HCT116 (cell line): ENCODE measurements around the gene CMTM8. TPM values are rescaled to one million over a fixed set of nuclear protein-coding genes. Genes with fewer than 3 reads are reported as not detected.

ENCODE experiments used
- ATAC-seq: fragments of 200-7000 bp; cut with Tn5 transposase; 2 replicates; pipeline ENCODE4 v1.9.1; 2020; ENCODE audit warnings: mild to moderate bottlenecking, moderate library complexity
- BruUV-seq: library from RNA; stranded (reverse); fragments of 400-500 nt; replicated peaks from 2 replicates; lab custom pipeline; 2021; lab: Mats Ljungman, UMichigan
- CTCF ChIA-PET: fragments of 300-600 bp; sonication (Branson Sonifier 250); formaldehyde crosslinking; loops from one replicate; lab custom pipeline; 2021; ENCODE audit warnings: antibody characterized with exemption; lab: Charles Lee
- POLR2A ChIA-PET: fragments of 300-600, 350-600 bp; sonication (Branson Sonifier 250); formaldehyde crosslinking; loops from one replicate; lab custom pipeline; 2021; ENCODE audit warnings: antibody characterized with exemption; lab: Charles Lee
- RAD21 ChIA-PET, 2 experiments: fragments of 300-600 bp; sonication (Branson Sonifier 250); formaldehyde crosslinking; loops; one replicate each; lab custom pipeline; 2023; ENCODE audit warnings: low total read pairs in 2 of 2; ENCODE audit not compliant: uncharacterized antibody in 2 of 2, unreplicated experiment in 2 of 2, low non-redundant PET in 1 of 2; lab: Charles Lee
- DNase-seq: peaks from one replicate; pipeline ENCODE4 v3.0.0-alpha.2; 2010; ENCODE audit warnings: low read depth, low spot score
- H2AFZ ChIP-seq: fragments of 200-600 bp; shearing (Covaris generic), sonication (generic); 2 replicates; pipeline ENCODE4 v1.6.1; 2017; ENCODE audit warnings: low read depth, mixed run types, mixed read lengths, antibody characterized with exemption, low read length; ENCODE audit not compliant: poor library complexity, severe bottlenecking
- H3K27ac ChIP-seq: 2 replicates; pipeline ENCODE4 v1.5.1; 2012; ENCODE audit warnings: low read depth, low read length
- H3K27me3 ChIP-seq: fragments of 200-600 bp; sonication (generic); 2 replicates; pipeline ENCODE4 v1.6.1; 2016; ENCODE audit warnings: mixed run types, low read length, mixed read lengths; ENCODE audit not compliant: insufficient read depth
- H3K36me3 ChIP-seq, 2 experiments: fragments of 200-500 bp in 1 of 2; fragments of 200-600 bp in 1 of 2; sonication (Bioruptor generic) in 1 of 2; sonication (generic) in 1 of 2; 2 replicates each; pipeline versions ENCODE4 v1.5.1 to v1.6.1; 2014 to 2016; ENCODE audit warnings: low read length in 2 of 2, inconsistent platforms in 1 of 2, mixed read lengths in 1 of 2, mixed run types in 1 of 2; ENCODE audit not compliant: insufficient read depth in 2 of 2, control insufficient read depth in 1 of 2
- H3K4me1 ChIP-seq, 2 experiments: fragments of 200-600 bp in 1 of 2; sonication (generic) in 1 of 2; 2 replicates each; pipeline versions ENCODE4 v1.5.1 to v1.6.1; 2012 to 2017; ENCODE audit warnings: low read length in 2 of 2, inconsistent platforms in 1 of 2, mild to moderate bottlenecking in 1 of 2, mixed read lengths in 1 of 2, mixed run types in 1 of 2, moderate library complexity in 1 of 2; ENCODE audit not compliant: insufficient read depth in 2 of 2, control insufficient read depth in 1 of 2
- H3K4me2 ChIP-seq: fragments of 200-600 bp; sonication (generic); 2 replicates; pipeline ENCODE4 v1.6.1; 2017; ENCODE audit warnings: mixed run types, low read length, mixed read lengths
- H3K4me3 ChIP-seq, 2 experiments: fragments of 200-600 bp in 1 of 2; sonication (generic) in 1 of 2; replicated peaks in 1 of 2; 2 replicates each; pipeline ENCODE4 v1.5.1; 2011 to 2016; ENCODE audit warnings: low read length in 2 of 2, control low read depth in 1 of 2, low read depth in 1 of 2, mild to moderate bottlenecking in 1 of 2, mixed read lengths in 1 of 2, mixed run types in 1 of 2
- H3K79me2 ChIP-seq: fragments of 200-600 bp; sonication (generic); 2 replicates; pipeline ENCODE4 v1.6.1; 2017; ENCODE audit warnings: mild to moderate bottlenecking, mixed run types, low read length, moderate library complexity, mixed read lengths; ENCODE audit not compliant: insufficient read depth
- H3K9ac ChIP-seq: fragments of 200-600 bp; sonication (generic); 2 replicates; pipeline ENCODE4 v1.6.1; 2016; ENCODE audit warnings: low read length, mixed read lengths
- H3K9me2 ChIP-seq: fragments of 200-600 bp; sonication (generic), shearing (Covaris generic); 2 replicates; pipeline ENCODE4 v1.6.1; 2017; ENCODE audit warnings: mixed run types, mild to moderate bottlenecking, moderate library complexity; ENCODE audit not compliant: insufficient read depth
- H3K9me3 ChIP-seq, 2 experiments: fragments of 200-500 bp in 1 of 2; fragments of 200-600 bp in 1 of 2; sonication (Bioruptor generic) in 1 of 2; sonication (generic) in 1 of 2; 2 replicates each; pipeline ENCODE4 v1.6.1; 2014 to 2017; ENCODE audit warnings: low read length in 2 of 2, mixed read lengths in 2 of 2, inconsistent platforms in 1 of 2, low read depth in 1 of 2, mild to moderate bottlenecking in 1 of 2, mixed run types in 1 of 2, moderate library complexity in 1 of 2; ENCODE audit not compliant: control insufficient read depth in 1 of 2, insufficient read depth in 1 of 2
- H4K20me1 ChIP-seq: fragments of 200-600 bp; sonication (generic), shearing (Covaris generic); 2 replicates; pipeline ENCODE4 v1.6.1; 2017; ENCODE audit warnings: mixed run types, mild to moderate bottlenecking, moderate library complexity; ENCODE audit not compliant: insufficient read depth
- ATF3 ChIP-seq: IDR thresholded peaks from 2 replicates; pipeline ENCODE4 v1.6.1; 2012
- CBX3 ChIP-seq: IDR thresholded peaks from 2 replicates; pipeline ENCODE4 v1.6.1; 2012; ENCODE audit warnings: low read depth
- CEBPB ChIP-seq: IDR thresholded peaks from 2 replicates; pipeline ENCODE4 v1.6.1; 2012; ENCODE audit warnings: low read depth
- EGR1 ChIP-seq: IDR thresholded peaks from 2 replicates; pipeline ENCODE4 v1.6.1; 2012; ENCODE audit warnings: low read depth
- ELF1 ChIP-seq: IDR thresholded peaks from 2 replicates; pipeline ENCODE4 v1.6.1; 2012; ENCODE audit warnings: low read depth, borderline replicate concordance
- EZH2 ChIP-seq: fragments of 200-600 bp; sonication (generic); IDR thresholded peaks from 2 replicates; pipeline ENCODE4 v1.6.1; 2017; ENCODE audit warnings: antibody characterized with exemption, mixed run types
- EZH2phosphoT487 ChIP-seq: fragments of 200-600 bp; IDR thresholded peaks from 2 replicates; pipeline ENCODE4 v1.6.1; 2018; ENCODE audit warnings: antibody characterized with exemption, borderline replicate concordance
- FOSL1 ChIP-seq: IDR thresholded peaks from 2 replicates; pipeline ENCODE4 v1.6.1; 2012; ENCODE audit warnings: low read depth
- POLR2A ChIP-seq: IDR thresholded peaks from 2 replicates; pipeline ENCODE4 v1.7.0; 2011; ENCODE audit warnings: borderline replicate concordance; ENCODE audit not compliant: insufficient read depth, insufficient read length; ENCODE audit errors: extremely low read depth
- POLR2AphosphoS5 ChIP-seq: IDR thresholded peaks from 2 replicates; pipeline ENCODE4 v1.6.1; 2011; ENCODE audit warnings: mild to moderate bottlenecking, low read depth, low read length, moderate library complexity
- RAD21 ChIP-seq: IDR thresholded peaks from 2 replicates; pipeline ENCODE4 v1.6.1; 2012; ENCODE audit warnings: low read depth, mild to moderate bottlenecking
- SIN3A ChIP-seq: IDR thresholded peaks from 2 replicates; pipeline ENCODE4 v1.6.1; 2012; ENCODE audit warnings: low read depth
- SP1 ChIP-seq: IDR thresholded peaks from 2 replicates; pipeline ENCODE4 v1.6.1; 2012; ENCODE audit warnings: low read depth
- SRF ChIP-seq: IDR thresholded peaks from 2 replicates; pipeline ENCODE4 v1.6.1; 2012; ENCODE audit warnings: low read depth
- TCF7L2 ChIP-seq: IDR thresholded peaks from 2 replicates; pipeline ENCODE4 v1.7.0; 2011; ENCODE audit warnings: borderline replicate concordance, inconsistent platforms; ENCODE audit not compliant: insufficient read depth, insufficient read length; ENCODE audit errors: extremely low read depth
- YY1 ChIP-seq: IDR thresholded peaks from 2 replicates; pipeline ENCODE4 v1.6.1; 2011; ENCODE audit warnings: low read length, low read depth, moderate library complexity, mild to moderate bottlenecking; ENCODE audit not compliant: insufficient replicate concordance; ENCODE audit errors: extremely low read depth
- ZBTB33 ChIP-seq: IDR thresholded peaks from 2 replicates; pipeline ENCODE4 v1.6.1; 2011; ENCODE audit warnings: mild to moderate bottlenecking, low read length, moderate library complexity; ENCODE audit not compliant: insufficient replicate concordance; ENCODE audit errors: extremely low read depth
- ZFX ChIP-seq: fragments of 450-650 bp; IDR thresholded peaks from 2 replicates; pipeline ENCODE4 v1.6.1; 2017
- ZNF274 ChIP-seq: fragments of 200-500 bp; sonication (Bioruptor generic); IDR thresholded peaks from 2 replicates; pipeline ENCODE4 v1.6.1; 2014; ENCODE audit warnings: mild to moderate bottlenecking, low read depth, low read length, inconsistent platforms
- intact Hi-C: fragments of 100-400 bp; cut with micrococcal nuclease; formaldehyde crosslinking; loops from 2 replicates; pipeline ENCODE4 v1.10.0; 2022
- total RNA-seq: library from RNA; stranded (reverse); gene quantifications from one replicate; pipeline ENCODE4 v1.2.1, GENCODE V29; 2021; ENCODE audit not compliant: unreplicated experiment
- TF ChIP-seq, protein P1 (sequence below): IDR thresholded peaks from 2 replicates; pipeline ENCODE4 v1.6.1; 2012

The CMTM8 gene
- total RNA-seq, 1 experiment from 2014 or later = 19.4 TPM

DNA sequence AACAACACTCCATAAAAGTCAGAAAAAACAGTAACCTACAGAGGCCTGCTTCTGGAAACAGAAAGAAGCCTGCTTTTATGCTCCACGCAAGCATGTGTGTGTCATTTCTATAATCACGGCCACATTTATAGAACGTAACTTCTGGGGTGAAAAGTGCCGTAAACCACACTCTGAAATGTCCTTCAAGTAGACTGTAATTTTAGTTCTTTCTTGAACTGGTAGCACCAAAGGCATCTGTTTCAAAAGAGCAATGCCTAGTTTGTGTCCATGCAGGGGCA lies 133.7 kb downstream of the CMTM8 start (continued):
- TF ChIP-seq EZH2phosphoT487 (no peak), SIN3A (no peak), POLR2A (no peak)

DNA sequence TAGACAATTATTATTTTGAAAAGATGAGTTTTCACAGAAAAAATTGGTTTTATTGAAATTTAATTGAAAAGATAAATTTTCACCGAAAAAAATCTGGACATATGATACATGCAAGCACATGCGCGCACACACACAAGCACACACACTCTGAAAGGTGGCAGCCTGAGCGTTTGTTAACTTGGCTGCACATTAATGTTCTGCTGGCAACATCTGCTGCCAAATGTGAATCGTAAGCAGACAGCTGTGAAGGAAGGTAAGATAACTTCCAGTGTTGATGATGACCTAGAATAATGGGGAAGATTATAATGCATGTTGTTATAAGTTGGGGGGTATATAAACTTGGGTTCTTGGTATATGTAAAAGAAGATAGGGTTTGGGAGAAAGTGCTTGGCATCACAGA lies 134.8 kb downstream of the CMTM8 start:
- ChIA-PET RAD21 (no interaction called here), CTCF (interaction anchor here (4.1 kb wide), 1 partner anchor 95 kb away, joined by 39 read pairs; no protein-coding TSS in a partner anchor), POLR2A (no interaction called here)
- TF ChIP-seq, protein P1, sequence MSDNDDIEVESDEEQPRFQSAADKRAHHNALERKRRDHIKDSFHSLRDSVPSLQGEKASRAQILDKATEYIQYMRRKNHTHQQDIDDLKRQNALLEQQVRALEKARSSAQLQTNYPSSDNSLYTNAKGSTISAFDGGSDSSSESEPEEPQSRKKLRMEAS = no peak
- TF ChIP-seq SP1 = no peak
- TF ChIP-seq POLR2AphosphoS5 = no peak
- TF ChIP-seq TCF7L2 = no peak
- no peak for TF ChIP-seq ZFX
- no peak for TF ChIP-seq ELF1
- TF ChIP-seq ZNF274 = no peak
- no peak for TF ChIP-seq EZH2
- no peak for TF ChIP-seq ZBTB33
- no peak for TF ChIP-seq RAD21
- no peak for TF ChIP-seq YY1
- TF ChIP-seq CEBPB = no peak
- TF ChIP-seq CBX3 = no peak
- TF ChIP-seq FOSL1 = no peak
- TF ChIP-seq EGR1 = no peak
- no peak for TF ChIP-seq ATF3
- TF ChIP-seq SRF = no peak
- TF ChIP-seq POLR2A = no peak
- no peaks in the 10 kb centered on the region for H4K20me1 ChIP-seq
- peaks cover 0 to 4% of the 10 kb centered on the region in 2 experiments; a peak in 1 of 4 replicates for H3K4me1 ChIP-seq
- ATAC-seq = no peak
- no peak overlapping the region for H3K27ac ChIP-seq
- no peak for DNase-seq
- H2AFZ ChIP-seq = no peak overlapping the region
- no peaks in the 10 kb centered on the region for H3K27me3 ChIP-seq
- no peaks in the 10 kb centered on the region for H3K9me3 ChIP-seq
- H3K4me3 ChIP-seq = no peak overlapping the region
- no peaks in the 10 kb centered on the region for H3K9me2 ChIP-seq
- intact Hi-C loops = no loop called here
- BruUV-seq = no TSS peak
- H3K79me2 ChIP-seq = no peaks in the 10 kb centered on the region
- H3K4me2 ChIP-seq = no peak overlapping the region
- no peak overlapping the region for H3K9ac ChIP-seq
- no peaks in the 10 kb centered on the region for H3K36me3 ChIP-seq
